Measurements from ENCODE around the gene KIAA1217.

DNA sequence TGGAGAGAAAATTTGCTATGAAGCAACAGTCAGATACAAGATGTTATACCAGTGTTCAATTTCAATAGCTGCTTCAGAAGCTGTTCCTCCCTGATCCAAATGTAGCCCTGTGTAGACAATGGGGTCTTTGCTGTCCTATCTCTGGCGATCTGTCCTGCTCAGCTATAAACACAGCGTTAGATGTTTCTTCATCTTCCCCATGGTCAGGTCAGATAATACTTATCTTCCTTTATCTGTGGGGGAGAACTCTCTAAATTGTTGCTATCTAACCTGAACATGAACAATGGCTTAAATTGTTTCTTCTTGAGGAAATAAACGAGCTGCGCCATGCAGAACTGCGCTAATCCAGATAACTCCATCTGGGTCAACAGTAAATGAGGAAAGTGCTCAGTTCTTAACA, 15.6 kb upstream of the KIAA1217 start:
- TF ChIP-seq, protein P1, sequence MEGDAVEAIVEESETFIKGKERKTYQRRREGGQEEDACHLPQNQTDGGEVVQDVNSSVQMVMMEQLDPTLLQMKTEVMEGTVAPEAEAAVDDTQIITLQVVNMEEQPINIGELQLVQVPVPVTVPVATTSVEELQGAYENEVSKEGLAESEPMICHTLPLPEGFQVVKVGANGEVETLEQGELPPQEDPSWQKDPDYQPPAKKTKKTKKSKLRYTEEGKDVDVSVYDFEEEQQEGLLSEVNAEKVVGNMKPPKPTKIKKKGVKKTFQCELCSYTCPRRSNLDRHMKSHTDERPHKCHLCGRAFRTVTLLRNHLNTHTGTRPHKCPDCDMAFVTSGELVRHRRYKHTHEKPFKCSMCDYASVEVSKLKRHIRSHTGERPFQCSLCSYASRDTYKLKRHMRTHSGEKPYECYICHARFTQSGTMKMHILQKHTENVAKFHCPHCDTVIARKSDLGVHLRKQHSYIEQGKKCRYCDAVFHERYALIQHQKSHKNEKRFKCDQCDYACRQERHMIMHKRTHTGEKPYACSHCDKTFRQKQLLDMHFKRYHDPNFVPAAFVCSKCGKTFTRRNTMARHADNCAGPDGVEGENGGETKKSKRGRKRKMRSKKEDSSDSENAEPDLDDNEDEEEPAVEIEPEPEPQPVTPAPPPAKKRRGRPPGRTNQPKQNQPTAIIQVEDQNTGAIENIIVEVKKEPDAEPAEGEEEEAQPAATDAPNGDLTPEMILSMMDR (IDR thresholded peaks at IDR 0.05; ENCODE audit: low read depth, low read length) = no peak
- no peak for TF ChIP-seq EZH2phosphoT487 (IDR thresholded peaks at IDR 0.05; ENCODE audit: low read depth)
